Astrocyte of the spinal cord (primary cell): Measurements from ENCODE around the gene SLC51A.

Experiments
- DNase-seq: peaks from one replicate; pipeline ENCODE4 v3.0.0; 2011; ENCODE audit warnings: low read depth, low spot score
- H3K4me3 ChIP-seq: 2 replicates; pipeline ENCODE4 v1.5.1; 2011; ENCODE audit warnings: low read depth, mild to moderate bottlenecking, low read length, moderate library complexity
- in situ Hi-C: cut with HindIII; loops from 2 replicates; pipeline ENCODE4 v1.10.0; 2017; ENCODE audit warnings: low sequenced_read_pairs
- TF ChIP-seq, protein P1 (sequence below): IDR thresholded peaks from 2 replicates; pipeline ENCODE4 v1.5.1; 2012; ENCODE audit warnings: low read depth, mild to moderate bottlenecking, low read length, inconsistent platforms

The SLC51A gene

DNA sequence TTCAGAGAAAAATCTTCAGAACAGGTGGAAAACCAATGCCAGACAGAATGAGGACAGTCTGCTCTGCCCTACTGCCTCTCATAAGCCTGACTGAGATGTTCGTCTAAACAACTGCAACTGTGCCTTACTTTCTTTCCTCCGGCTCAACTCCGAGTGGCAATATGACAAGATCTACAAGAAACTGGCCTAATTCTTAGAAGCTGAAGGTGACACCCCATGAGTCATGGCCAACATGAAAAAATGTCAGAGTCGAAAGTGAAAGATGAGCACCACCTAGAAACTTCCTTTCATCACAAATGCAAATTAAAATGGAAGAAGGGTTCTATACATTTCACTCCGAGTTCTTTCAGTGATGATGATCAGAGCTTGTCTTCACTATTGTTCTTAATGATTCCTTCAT lies 58.3 kb downstream of the SLC51A start:
- in situ Hi-C loops, result no loop called here
- DNase-seq, result peak; percentile 20
- TF ChIP-seq, protein P1, sequence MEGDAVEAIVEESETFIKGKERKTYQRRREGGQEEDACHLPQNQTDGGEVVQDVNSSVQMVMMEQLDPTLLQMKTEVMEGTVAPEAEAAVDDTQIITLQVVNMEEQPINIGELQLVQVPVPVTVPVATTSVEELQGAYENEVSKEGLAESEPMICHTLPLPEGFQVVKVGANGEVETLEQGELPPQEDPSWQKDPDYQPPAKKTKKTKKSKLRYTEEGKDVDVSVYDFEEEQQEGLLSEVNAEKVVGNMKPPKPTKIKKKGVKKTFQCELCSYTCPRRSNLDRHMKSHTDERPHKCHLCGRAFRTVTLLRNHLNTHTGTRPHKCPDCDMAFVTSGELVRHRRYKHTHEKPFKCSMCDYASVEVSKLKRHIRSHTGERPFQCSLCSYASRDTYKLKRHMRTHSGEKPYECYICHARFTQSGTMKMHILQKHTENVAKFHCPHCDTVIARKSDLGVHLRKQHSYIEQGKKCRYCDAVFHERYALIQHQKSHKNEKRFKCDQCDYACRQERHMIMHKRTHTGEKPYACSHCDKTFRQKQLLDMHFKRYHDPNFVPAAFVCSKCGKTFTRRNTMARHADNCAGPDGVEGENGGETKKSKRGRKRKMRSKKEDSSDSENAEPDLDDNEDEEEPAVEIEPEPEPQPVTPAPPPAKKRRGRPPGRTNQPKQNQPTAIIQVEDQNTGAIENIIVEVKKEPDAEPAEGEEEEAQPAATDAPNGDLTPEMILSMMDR, result no peak
- H3K4me3 ChIP-seq, result no peak overlapping the region

DNA sequence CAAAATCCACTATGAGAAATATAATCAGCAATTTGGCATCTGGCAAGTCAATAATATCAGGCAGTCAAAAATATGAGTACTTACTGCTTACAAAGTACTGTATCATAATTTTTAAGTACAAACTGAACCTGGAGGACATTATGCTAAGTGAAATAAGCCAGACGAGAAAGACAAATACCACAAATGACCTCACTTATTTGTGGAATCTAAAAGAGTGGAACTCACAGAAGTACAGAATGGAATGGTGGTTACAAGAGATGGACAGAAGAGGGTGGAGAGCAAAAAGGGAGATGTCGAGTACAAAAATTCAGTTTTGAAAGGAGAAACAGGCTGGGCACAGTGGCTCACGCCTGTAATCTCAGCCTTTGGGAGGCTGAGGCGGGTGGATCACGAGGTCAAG lies 58.8 kb downstream of the SLC51A start:
- in situ Hi-C loops, result no loop called here
- no peak overlapping the region for H3K4me3 ChIP-seq
- TF ChIP-seq, protein P1, result no peak
- DNase-seq, result peak; percentile 17

DNA sequence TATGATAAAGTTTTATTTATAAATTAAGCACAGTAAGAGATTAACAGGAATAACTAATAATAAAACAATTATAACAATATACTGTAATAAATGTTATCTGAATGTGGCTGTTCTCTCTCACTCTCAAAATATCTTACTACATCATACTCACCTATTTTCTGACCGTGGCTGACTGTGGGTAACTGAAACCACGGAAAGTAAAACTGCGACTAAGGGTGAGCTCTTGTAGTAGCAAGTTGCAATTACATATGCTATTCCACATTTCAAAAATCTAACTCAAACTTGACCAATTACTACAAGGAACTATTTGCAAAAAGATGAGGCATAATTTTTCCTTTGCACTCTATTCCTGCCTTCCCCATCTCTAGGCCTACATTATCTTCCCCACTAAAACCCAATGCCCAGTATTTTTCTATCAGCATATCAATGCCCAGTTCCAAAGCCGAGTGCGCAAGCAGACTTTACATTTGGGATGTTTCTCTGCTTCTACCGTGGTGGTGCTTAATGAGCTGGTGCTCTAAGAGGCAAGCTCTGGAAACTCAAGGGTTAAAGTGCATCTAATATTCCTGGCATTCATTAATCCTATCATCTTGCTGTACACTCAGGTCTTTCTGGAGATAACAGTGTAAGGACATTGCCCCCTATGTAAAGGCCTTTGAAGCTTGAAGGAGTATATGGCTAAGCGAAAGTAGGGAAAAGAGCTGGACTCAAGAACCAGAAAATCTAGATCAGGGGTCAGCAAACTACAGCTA lies 64.5 kb downstream of the SLC51A start:
- TF ChIP-seq, protein P1, result no peak
- no peak overlapping the region for H3K4me3 ChIP-seq
- in situ Hi-C loops, result no loop called here
- DNase-seq, result no peak

DNA sequence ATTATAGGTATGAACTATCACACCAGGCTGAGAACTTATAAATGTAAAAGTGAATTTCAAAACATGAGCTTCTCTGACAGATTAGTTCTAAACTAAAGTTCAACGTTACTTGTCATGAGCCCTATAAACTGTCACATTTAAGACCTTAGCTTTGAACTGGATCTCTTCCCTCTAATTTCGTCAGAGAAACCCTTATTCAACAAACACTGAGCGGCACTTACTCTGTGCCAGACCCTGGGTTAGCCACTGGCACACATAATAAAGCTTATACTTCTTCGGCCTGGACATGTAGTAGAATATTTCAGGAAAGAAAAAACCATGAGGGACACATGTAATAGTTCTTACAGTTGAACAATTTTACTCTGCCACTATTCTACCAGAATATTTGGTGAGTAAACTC lies 65.6 kb downstream of the SLC51A start:
- in situ Hi-C loops, result no loop called here
- DNase-seq, result no peak
- TF ChIP-seq, protein P1, result no peak
- H3K4me3 ChIP-seq, result no peak overlapping the region
